ENCODE results near the gene GTF2IRD1. TPM values are rescaled to one million over a fixed set of nuclear protein-coding genes. Genes with fewer than 3 reads are reported as not detected.

The GTF2IRD1 gene
- total and polyA plus RNA-seq, 2 donors (not counting 1 experiment from before 2014, with no cell fraction given): 7.8 to 14.7 TPM

GRCh38 chr7:74519395-74519794 is 65.7 kb downstream of the GTF2IRD1 start:
- H3K27ac ChIP-seq (ENCODE audit: insufficient read depth, low read length): no peak overlapping the region

DNA sequence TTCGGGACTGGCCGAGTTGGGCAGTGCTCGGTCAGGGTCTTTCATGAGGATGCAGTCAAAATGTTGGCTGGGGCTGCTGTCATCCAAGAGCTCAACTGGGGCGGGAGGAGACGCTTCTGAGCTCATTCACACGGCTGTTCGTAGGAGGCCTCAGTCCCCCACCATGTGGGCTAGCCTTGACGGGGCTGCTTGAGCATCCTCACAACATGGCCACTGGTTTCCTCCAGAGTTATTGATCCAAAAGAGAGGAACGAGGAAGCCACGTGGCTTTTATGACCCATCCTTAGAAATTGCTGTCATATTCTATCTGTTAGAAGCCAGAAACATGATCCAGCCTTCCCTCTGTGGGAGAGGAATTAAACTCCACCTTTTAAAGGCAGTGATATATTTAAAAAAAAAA is 68.1 kb downstream of the GTF2IRD1 start:
- H2AFZ ChIP-seq (ENCODE audit: low read length): no peak overlapping the region
- no peak for DNase-seq (ENCODE audit: low read depth in 2 of 2)
- no peak overlapping the region for H3K4me2 ChIP-seq (ENCODE audit: extremely low read depth, insufficient read depth, low read length)
- H3K27me3 ChIP-seq (ENCODE audit: control insufficient read depth, insufficient read depth, low read length): no peaks in the 10 kb centered on the region
- no peaks in the 10 kb centered on the region for H4K20me1 ChIP-seq (ENCODE audit: control insufficient read depth, extremely low read depth, insufficient read depth, low read length)
- H3K4me3 ChIP-seq (replicated peaks in 1 of 4; ENCODE audit: control extremely low read depth in 1 of 4, insufficient read depth in 1 of 4, low read depth in 3 of 4, low read length in 4 of 4): no peak overlapping the region
- no peaks in the 10 kb centered on the region for H3K4me1 ChIP-seq (ENCODE audit: control insufficient read depth, extremely low read depth, insufficient read depth, low read length)
- TF ChIP-seq EZH2 (IDR thresholded peaks at IDR 0.05; ENCODE audit: low read length, missing control alignments): no peak
- TF ChIP-seq, protein P1, sequence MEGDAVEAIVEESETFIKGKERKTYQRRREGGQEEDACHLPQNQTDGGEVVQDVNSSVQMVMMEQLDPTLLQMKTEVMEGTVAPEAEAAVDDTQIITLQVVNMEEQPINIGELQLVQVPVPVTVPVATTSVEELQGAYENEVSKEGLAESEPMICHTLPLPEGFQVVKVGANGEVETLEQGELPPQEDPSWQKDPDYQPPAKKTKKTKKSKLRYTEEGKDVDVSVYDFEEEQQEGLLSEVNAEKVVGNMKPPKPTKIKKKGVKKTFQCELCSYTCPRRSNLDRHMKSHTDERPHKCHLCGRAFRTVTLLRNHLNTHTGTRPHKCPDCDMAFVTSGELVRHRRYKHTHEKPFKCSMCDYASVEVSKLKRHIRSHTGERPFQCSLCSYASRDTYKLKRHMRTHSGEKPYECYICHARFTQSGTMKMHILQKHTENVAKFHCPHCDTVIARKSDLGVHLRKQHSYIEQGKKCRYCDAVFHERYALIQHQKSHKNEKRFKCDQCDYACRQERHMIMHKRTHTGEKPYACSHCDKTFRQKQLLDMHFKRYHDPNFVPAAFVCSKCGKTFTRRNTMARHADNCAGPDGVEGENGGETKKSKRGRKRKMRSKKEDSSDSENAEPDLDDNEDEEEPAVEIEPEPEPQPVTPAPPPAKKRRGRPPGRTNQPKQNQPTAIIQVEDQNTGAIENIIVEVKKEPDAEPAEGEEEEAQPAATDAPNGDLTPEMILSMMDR (conservative IDR thresholded peaks at IDR 0.05 in 1 of 2, IDR thresholded peaks at IDR 0.05 in 1 of 2; ENCODE audit: low read depth in 1 of 2, low read length in 2 of 2): no peak
- no peak overlapping the region for H3K9ac ChIP-seq (ENCODE audit: insufficient read depth, low read length)
- H3K36me3 ChIP-seq (ENCODE audit: control insufficient read depth, insufficient read depth, low read length): peaks cover 2% of the 10 kb centered on the region
- no peaks in the 10 kb centered on the region for H3K79me2 ChIP-seq (ENCODE audit: control insufficient read depth, insufficient read depth, low read length)
- H3K27ac ChIP-seq (ENCODE audit: insufficient read depth, low read length): no peak overlapping the region
- no peaks in the 10 kb centered on the region for H3K9me3 ChIP-seq (ENCODE audit: control insufficient read depth, insufficient read depth, low read depth, low read length)

More at GRCh38 chr7:74519395-74519794, 65.7 kb downstream of the GTF2IRD1 start:
- no peaks in the 10 kb centered on the region for H4K20me1 ChIP-seq (ENCODE audit: control insufficient read depth, extremely low read depth, insufficient read depth, low read length)
- H3K4me2 ChIP-seq (ENCODE audit: extremely low read depth, insufficient read depth, low read length): no peak overlapping the region
- TF ChIP-seq, protein P1 (conservative IDR thresholded peaks at IDR 0.05 in 1 of 2, IDR thresholded peaks at IDR 0.05 in 1 of 2; ENCODE audit: low read depth in 1 of 2, low read length in 2 of 2): no peak
- TF ChIP-seq EZH2 (IDR thresholded peaks at IDR 0.05; ENCODE audit: low read length, missing control alignments): no peak
- H3K4me3 ChIP-seq (replicated peaks in 1 of 4; ENCODE audit: control extremely low read depth in 1 of 4, insufficient read depth in 1 of 4, low read depth in 3 of 4, low read length in 4 of 4): no peak overlapping the region
- H3K36me3 ChIP-seq (ENCODE audit: control insufficient read depth, insufficient read depth, low read length): peaks cover 2% of the 10 kb centered on the region
- H3K9ac ChIP-seq (ENCODE audit: insufficient read depth, low read length): no peak overlapping the region
- no peaks in the 10 kb centered on the region for H3K79me2 ChIP-seq (ENCODE audit: control insufficient read depth, insufficient read depth, low read length)
- no peak for DNase-seq (ENCODE audit: low read depth in 2 of 2)
- H3K27me3 ChIP-seq (ENCODE audit: control insufficient read depth, insufficient read depth, low read length): no peaks in the 10 kb centered on the region
- H3K9me3 ChIP-seq (ENCODE audit: control insufficient read depth, insufficient read depth, low read depth, low read length): no peaks in the 10 kb centered on the region
- no peaks in the 10 kb centered on the region for H3K4me1 ChIP-seq (ENCODE audit: control insufficient read depth, extremely low read depth, insufficient read depth, low read length)
- H2AFZ ChIP-seq (ENCODE audit: low read length): no peak overlapping the region

DNA sequence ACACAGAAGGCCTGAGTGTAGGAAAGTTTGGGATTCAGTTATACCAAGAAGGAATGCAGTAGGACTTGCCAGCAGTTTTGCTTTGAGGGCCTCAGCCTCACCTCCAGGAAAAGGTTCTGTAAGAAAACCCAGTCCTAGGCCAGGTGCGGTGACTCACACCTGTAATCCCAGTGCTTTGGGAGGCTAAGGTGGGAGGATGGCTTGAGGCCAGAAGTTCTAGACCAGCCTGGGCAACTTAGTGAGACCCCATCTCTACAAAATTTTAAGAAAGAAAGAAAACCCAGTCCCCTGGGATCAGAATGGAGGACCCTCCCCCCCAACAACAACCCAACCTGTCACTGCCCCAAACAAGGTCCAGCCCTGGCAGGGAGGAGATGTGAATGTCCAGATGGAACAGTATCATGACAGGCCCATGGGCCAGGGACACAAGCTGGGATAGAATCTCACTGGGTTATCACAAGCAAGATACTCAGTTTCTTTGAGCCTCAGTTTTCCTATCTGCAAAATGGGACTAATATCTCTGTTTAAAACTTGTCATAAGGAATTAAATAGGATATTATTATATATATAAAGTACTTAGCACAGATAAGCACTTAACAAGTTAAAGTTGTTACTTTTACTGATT is 68.7 kb downstream of the GTF2IRD1 start:
- peaks cover 2% of the 10 kb centered on the region for H3K36me3 ChIP-seq (ENCODE audit: control insufficient read depth, insufficient read depth, low read length)
- TF ChIP-seq, protein P1 (conservative IDR thresholded peaks at IDR 0.05 in 1 of 2, IDR thresholded peaks at IDR 0.05 in 1 of 2; ENCODE audit: low read depth in 1 of 2, low read length in 2 of 2): no peak
- TF ChIP-seq EZH2 (IDR thresholded peaks at IDR 0.05; ENCODE audit: low read length, missing control alignments): no peak
- H3K9me3 ChIP-seq (ENCODE audit: control insufficient read depth, insufficient read depth, low read depth, low read length): no peaks in the 10 kb centered on the region
- no peak for DNase-seq (ENCODE audit: low read depth in 2 of 2)
- H4K20me1 ChIP-seq (ENCODE audit: control insufficient read depth, extremely low read depth, insufficient read depth, low read length): no peaks in the 10 kb centered on the region
- no peaks in the 10 kb centered on the region for H3K79me2 ChIP-seq (ENCODE audit: control insufficient read depth, insufficient read depth, low read length)
- H2AFZ ChIP-seq (ENCODE audit: low read length): no peak overlapping the region
- H3K27me3 ChIP-seq (ENCODE audit: control insufficient read depth, insufficient read depth, low read length): no peaks in the 10 kb centered on the region
- H3K27ac ChIP-seq (ENCODE audit: insufficient read depth, low read length): no peak overlapping the region
- H3K4me1 ChIP-seq (ENCODE audit: control insufficient read depth, extremely low read depth, insufficient read depth, low read length): no peaks in the 10 kb centered on the region
- no peak overlapping the region for H3K4me3 ChIP-seq (replicated peaks in 1 of 4; ENCODE audit: control extremely low read depth in 1 of 4, insufficient read depth in 1 of 4, low read depth in 3 of 4, low read length in 4 of 4)
- H3K4me2 ChIP-seq (ENCODE audit: extremely low read depth, insufficient read depth, low read length): no peak overlapping the region
- H3K9ac ChIP-seq (ENCODE audit: insufficient read depth, low read length): no peak overlapping the region
